HL-60 (cell line): Measurements from ENCODE around the gene MAP4.

Source experiments
- GABPA ChIP-seq: IDR thresholded peaks from 2 replicates; pipeline ENCODE4 v1.6.1; 2012; ENCODE audit warnings: low read depth
- POLR2AphosphoS5 ChIP-seq: IDR thresholded peaks from 2 replicates; pipeline ENCODE4 v1.6.1; 2012; ENCODE audit warnings: low read depth
- TF ChIP-seq, protein P1 (sequence below): IDR thresholded peaks from one replicate; pipeline ENCODE4 v1.5.1; 2011; ENCODE audit warnings: low read length, control low read depth, inconsistent platforms; ENCODE audit not compliant: insufficient read depth
- TF ChIP-seq, protein P2 (sequence below): IDR thresholded peaks from 2 replicates; pipeline ENCODE4 v1.6.1; 2012; ENCODE audit warnings: low read depth; ENCODE audit not compliant: insufficient replicate concordance

DNA sequence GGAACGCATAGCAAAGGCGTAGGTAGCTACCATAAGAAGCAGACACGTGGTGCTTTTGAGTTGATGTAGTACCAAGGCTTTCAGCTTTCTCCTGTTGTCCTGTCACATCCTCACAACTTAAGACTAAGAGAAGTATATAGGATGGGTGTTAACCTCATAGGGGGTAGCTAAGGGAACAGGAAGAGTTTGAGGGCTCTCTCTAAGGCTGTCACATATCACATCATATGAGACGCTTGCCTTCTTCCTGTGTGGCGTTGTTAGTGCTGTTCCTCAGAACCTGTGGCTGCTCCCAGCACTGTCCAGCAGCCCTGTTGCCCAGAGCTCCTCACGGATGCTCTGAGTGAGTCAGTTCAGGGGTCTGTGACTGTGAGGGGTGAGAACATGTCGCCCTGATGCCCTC is 198.6 kb downstream of the MAP4 start:
- TF ChIP-seq, protein P1, sequence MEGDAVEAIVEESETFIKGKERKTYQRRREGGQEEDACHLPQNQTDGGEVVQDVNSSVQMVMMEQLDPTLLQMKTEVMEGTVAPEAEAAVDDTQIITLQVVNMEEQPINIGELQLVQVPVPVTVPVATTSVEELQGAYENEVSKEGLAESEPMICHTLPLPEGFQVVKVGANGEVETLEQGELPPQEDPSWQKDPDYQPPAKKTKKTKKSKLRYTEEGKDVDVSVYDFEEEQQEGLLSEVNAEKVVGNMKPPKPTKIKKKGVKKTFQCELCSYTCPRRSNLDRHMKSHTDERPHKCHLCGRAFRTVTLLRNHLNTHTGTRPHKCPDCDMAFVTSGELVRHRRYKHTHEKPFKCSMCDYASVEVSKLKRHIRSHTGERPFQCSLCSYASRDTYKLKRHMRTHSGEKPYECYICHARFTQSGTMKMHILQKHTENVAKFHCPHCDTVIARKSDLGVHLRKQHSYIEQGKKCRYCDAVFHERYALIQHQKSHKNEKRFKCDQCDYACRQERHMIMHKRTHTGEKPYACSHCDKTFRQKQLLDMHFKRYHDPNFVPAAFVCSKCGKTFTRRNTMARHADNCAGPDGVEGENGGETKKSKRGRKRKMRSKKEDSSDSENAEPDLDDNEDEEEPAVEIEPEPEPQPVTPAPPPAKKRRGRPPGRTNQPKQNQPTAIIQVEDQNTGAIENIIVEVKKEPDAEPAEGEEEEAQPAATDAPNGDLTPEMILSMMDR: no peak
- TF ChIP-seq POLR2AphosphoS5: no peak
- TF ChIP-seq, protein P2, sequence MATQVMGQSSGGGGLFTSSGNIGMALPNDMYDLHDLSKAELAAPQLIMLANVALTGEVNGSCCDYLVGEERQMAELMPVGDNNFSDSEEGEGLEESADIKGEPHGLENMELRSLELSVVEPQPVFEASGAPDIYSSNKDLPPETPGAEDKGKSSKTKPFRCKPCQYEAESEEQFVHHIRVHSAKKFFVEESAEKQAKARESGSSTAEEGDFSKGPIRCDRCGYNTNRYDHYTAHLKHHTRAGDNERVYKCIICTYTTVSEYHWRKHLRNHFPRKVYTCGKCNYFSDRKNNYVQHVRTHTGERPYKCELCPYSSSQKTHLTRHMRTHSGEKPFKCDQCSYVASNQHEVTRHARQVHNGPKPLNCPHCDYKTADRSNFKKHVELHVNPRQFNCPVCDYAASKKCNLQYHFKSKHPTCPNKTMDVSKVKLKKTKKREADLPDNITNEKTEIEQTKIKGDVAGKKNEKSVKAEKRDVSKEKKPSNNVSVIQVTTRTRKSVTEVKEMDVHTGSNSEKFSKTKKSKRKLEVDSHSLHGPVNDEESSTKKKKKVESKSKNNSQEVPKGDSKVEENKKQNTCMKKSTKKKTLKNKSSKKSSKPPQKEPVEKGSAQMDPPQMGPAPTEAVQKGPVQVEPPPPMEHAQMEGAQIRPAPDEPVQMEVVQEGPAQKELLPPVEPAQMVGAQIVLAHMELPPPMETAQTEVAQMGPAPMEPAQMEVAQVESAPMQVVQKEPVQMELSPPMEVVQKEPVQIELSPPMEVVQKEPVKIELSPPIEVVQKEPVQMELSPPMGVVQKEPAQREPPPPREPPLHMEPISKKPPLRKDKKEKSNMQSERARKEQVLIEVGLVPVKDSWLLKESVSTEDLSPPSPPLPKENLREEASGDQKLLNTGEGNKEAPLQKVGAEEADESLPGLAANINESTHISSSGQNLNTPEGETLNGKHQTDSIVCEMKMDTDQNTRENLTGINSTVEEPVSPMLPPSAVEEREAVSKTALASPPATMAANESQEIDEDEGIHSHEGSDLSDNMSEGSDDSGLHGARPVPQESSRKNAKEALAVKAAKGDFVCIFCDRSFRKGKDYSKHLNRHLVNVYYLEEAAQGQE: no peak
- no peak for TF ChIP-seq GABPA
